CD4-positive, alpha-beta T cell (primary cell): ENCODE results near the gene TSSC4. TPM values are rescaled to one million over a fixed set of nuclear protein-coding genes. Genes with fewer than 3 reads are reported as not detected.

Source experiments
- ATAC-seq: fragments of 200-7000 bp; cut with Tn5 transposase; one replicate; pipeline ENCODE4 v1.10.0; 2022; ENCODE audit warnings: mild to moderate bottlenecking; ENCODE audit not compliant: poor library complexity
- CTCF ChIA-PET: fragments of 350-600 bp; sonication (Branson Sonifier 250); formaldehyde crosslinking; loops from one replicate; lab custom pipeline; 2021; ENCODE audit warnings: antibody characterized with exemption, inconsistent platforms; lab: Charles Lee
- POLR2A ChIA-PET: fragments of 350-600 bp; sonication (Branson Sonifier 250); formaldehyde crosslinking; loops from one replicate; lab custom pipeline; 2021; ENCODE audit warnings: antibody characterized with exemption, inconsistent platforms; lab: Charles Lee
- DNase-seq, 14 experiments: peaks; one replicate each; pipeline ENCODE4 v3.0.0-alpha.2; 2013 to 2020; ENCODE audit warnings: mixed read lengths in 2 of 14
- H3K27ac ChIP-seq, 2 donors: one replicate each; pipeline versions ENCODE4 v1.5.1 to v1.7.0; 2013; ENCODE audit warnings: low read length in 2 of 2, low read depth in 1 of 2, mild to moderate bottlenecking in 1 of 2
- H3K27me3 ChIP-seq, 2 experiments: 1 replicate in 1 of 2; 2 replicates in 1 of 2; pipeline versions ENCODE4 v1.6.1 to v1.7.0; 2013; ENCODE audit warnings: low read length in 2 of 2, control low read depth in 1 of 2, mild to moderate bottlenecking in 1 of 2, moderate library complexity in 1 of 2; ENCODE audit not compliant: insufficient read depth in 2 of 2, control insufficient read depth in 1 of 2
- H3K36me3 ChIP-seq: one replicate; pipeline ENCODE4 v1.6.1; 2013; ENCODE audit warnings: low read length, control low read depth; ENCODE audit not compliant: insufficient read depth
- H3K4me1 ChIP-seq: one replicate; pipeline ENCODE4 v1.6.1; 2013; ENCODE audit warnings: low read length, control low read depth; ENCODE audit not compliant: insufficient read depth
- H3K4me3 ChIP-seq: one replicate; pipeline ENCODE4 v1.5.1; 2013; ENCODE audit warnings: mild to moderate bottlenecking, low read length, moderate library complexity
- H3K9me3 ChIP-seq, 2 experiments: 1 replicate in 1 of 2; 2 replicates in 1 of 2; pipeline versions ENCODE4 v1.6.1 to v1.7.0; 2013; ENCODE audit warnings: low read length in 2 of 2, mild to moderate bottlenecking in 2 of 2, control low read depth in 1 of 2, moderate library complexity in 1 of 2; ENCODE audit not compliant: control insufficient read depth in 1 of 2, insufficient read depth in 1 of 2
- H3K27ac Mint-ChIP-seq: one replicate; pipeline ENCODE4 v1.8.0; 2020; ENCODE audit warnings: mixed read lengths
- H3K27me3 Mint-ChIP-seq: one replicate; pipeline ENCODE4 v1.8.0; 2021; ENCODE audit warnings: mixed read lengths
- H3K36me3 Mint-ChIP-seq: one replicate; pipeline ENCODE4 v1.8.0; 2021; ENCODE audit warnings: low read depth, mixed read lengths
- H3K4me1 Mint-ChIP-seq: one replicate; pipeline ENCODE4 v1.8.0; 2021; ENCODE audit warnings: low read depth, mixed read lengths
- H3K4me3 Mint-ChIP-seq: one replicate; pipeline ENCODE4 v1.8.0; 2020; ENCODE audit warnings: mild to moderate bottlenecking, mixed read lengths
- H3K9me3 Mint-ChIP-seq: one replicate; pipeline ENCODE4 v1.8.0; 2020; ENCODE audit warnings: mixed read lengths
- CTCF ChIP-seq: fragments of 200-600 bp; IDR thresholded peaks from one replicate; pipeline ENCODE4 v1.8.0; 2022; ENCODE audit warnings: antibody characterized with exemption, mild to moderate bottlenecking
- intact Hi-C, 2 experiments: fragments of 100-400 bp; cut with DNase I in 1 of 2; cut with micrococcal nuclease in 1 of 2; formaldehyde crosslinking; loops; one replicate each; pipeline versions ENCODE4 v1.15.1 to v1.9.0; 2023 to 2025; cut with DNase I, micrococcal nuclease
- total RNA-seq, 174 experiments: library from RNA in 2 of 174; stranded (reverse) in 2 of 174; gene quantifications; one replicate each; pipeline ENCODE4 v1.2.3 and lab custom pipeline; 2021 to 2026

Gene TSSC4
- total RNA-seq, 2 experiments from 2014 or later: 47.5 to 50.0 TPM

- Mint-ChIP-seq H3K27me3 (no peaks in the 10 kb centered on the region), H3K9me3 (no peaks in the 10 kb centered on the region), H3K4me1 (peaks cover 63% of the 10 kb centered on the region), H3K36me3 (peaks cover 11% of the 10 kb centered on the region), H3K27ac (peak overlapping the region; percentile 69), H3K4me3 (peak overlapping the region; percentile 79)
- Histone ChIP-seq H3K27ac (no peak overlapping the region), H3K9me3 (peaks cover 0 to 7% of the 10 kb centered on the region in 2 experiments), H3K4me1 (peaks cover 89% of the 10 kb centered on the region), H3K4me3 (no peak overlapping the region), H3K27me3 (no peaks in the 10 kb centered on the region), H3K36me3 (peaks cover 2% of the 10 kb centered on the region)
- TF ChIP-seq CTCF: no peak
- intact Hi-C loops: no loop called here
- no peak for ATAC-seq
- CTCF ChIA-PET: no interaction called here
- peak in 1 of 14 experiments; percentile 1 for DNase-seq
- POLR2A ChIA-PET: no interaction called here
Observed at GRCh38 chr11:2381494-2382128, 18.9 kb upstream of the TSSC4 start.

- ChIA-PET CTCF (no interaction called here), POLR2A (no interaction called here)
- Mint-ChIP-seq H3K4me1 (peaks cover 68% of the 10 kb centered on the region), H3K36me3 (peaks cover 11% of the 10 kb centered on the region), H3K4me3 (peak overlapping the region; percentile 30), H3K27me3 (no peaks in the 10 kb centered on the region), H3K9me3 (no peaks in the 10 kb centered on the region), H3K27ac (no peak overlapping the region)
- intact Hi-C loops: no loop called here
- H3K27me3 ChIP-seq: no peaks in the 10 kb centered on the region
- peaks cover 90% of the 10 kb centered on the region for H3K4me1 ChIP-seq
- TF ChIP-seq CTCF: no peak
- H3K4me3 ChIP-seq: no peak overlapping the region
- ATAC-seq (no peak), DNase-seq (peak in 2 of 14 experiments; percentile 1 to 5)
- H3K36me3 ChIP-seq: peaks cover 2% of the 10 kb centered on the region
- peaks cover 0 to 7% of the 10 kb centered on the region in 2 experiments for H3K9me3 ChIP-seq
- no peak overlapping the region for H3K27ac ChIP-seq
Observed at GRCh38 chr11:2382129-2382517, 18.4 kb upstream of the TSSC4 start.

- ChIA-PET POLR2A (interaction anchor here (0.7 kb wide), 1 partner anchor 607 kb away, joined by 3 read pairs; no protein-coding TSS in a partner anchor), CTCF (no interaction called here)
- peak overlapping the region; percentile 58 for H3K4me3 Mint-ChIP-seq
Observed at GRCh38 chr11:2382936-2383851, 17.4 kb upstream of the TSSC4 start.

More at GRCh38 chr11:2382936-2383851, 17.4 kb upstream of the TSSC4 start:
- Histone ChIP-seq H3K27ac (peak overlapping the region in 1 of 2 donors; percentile 9), H3K36me3 (peaks cover 5% of the 10 kb centered on the region), H3K27me3 (no peaks in the 10 kb centered on the region), H3K4me1 (peaks cover 97% of the 10 kb centered on the region), H3K9me3 (peaks cover 0 to 7% of the 10 kb centered on the region in 2 experiments), H3K4me3 (no peak overlapping the region)
- peak overlapping the region; percentile 14 for H3K27ac Mint-ChIP-seq
- no peak for TF ChIP-seq CTCF
- no peaks in the 10 kb centered on the region for H3K27me3 Mint-ChIP-seq
- H3K36me3 Mint-ChIP-seq: peaks cover 11% of the 10 kb centered on the region
- DNase-seq (peak in 3 of 14 experiments; percentile 3 to 25 (median 9)), ATAC-seq (no peak)
- intact Hi-C loops: no loop called here
- H3K4me1 Mint-ChIP-seq: peaks cover 74% of the 10 kb centered on the region
- no peaks in the 10 kb centered on the region for H3K9me3 Mint-ChIP-seq
